ENCODE data around the gene UGT1A6. TPM values are rescaled to one million over a fixed set of nuclear protein-coding genes. Genes with fewer than 3 reads are reported as not detected.
"Not testable (repeated sequence)": the region's sequence is repeated elsewhere in the genome, so short reads cannot be mapped to it uniquely, and the experiment has no call there.

Gene UGT1A6
- total RNA-seq, 1 experiment from 2014 or later: not detected

DNA sequence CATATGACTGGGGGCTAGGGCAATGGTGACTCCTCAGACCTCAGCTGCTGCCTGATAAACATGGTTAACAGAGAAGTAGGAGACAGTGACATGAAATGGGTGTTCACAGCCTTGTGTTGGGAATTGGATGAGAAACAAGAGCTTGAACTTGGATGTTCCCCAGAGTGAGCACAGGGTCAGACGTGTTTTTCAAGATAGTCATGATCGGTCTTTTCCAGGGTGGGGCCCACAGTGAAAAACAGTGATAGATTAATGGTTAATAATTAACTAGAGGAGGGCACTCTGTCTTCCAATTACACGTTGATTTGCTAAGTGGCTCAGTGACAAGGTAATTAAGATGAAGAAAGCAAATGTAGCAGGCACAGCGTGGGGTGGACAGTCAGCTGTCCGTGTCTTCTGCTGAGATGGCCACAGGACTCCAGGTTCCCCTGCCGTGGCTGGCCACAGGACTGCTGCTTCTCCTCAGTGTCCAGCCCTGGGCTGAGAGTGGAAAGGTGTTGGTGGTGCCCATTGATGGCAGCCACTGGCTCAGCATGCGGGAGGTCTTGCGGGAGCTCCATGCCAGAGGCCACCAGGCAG lies 36.1 kb downstream of the UGT1A6 start, which contains the start of gene UGT1A3:
Gene UGT1A3 (plus strand): TSS at position 320 of the 579 bp plus-strand sequence. CDS start 85 bp downstream, at position 405.
- DNase-seq (ENCODE audit: low spot score): no peak

DNA sequence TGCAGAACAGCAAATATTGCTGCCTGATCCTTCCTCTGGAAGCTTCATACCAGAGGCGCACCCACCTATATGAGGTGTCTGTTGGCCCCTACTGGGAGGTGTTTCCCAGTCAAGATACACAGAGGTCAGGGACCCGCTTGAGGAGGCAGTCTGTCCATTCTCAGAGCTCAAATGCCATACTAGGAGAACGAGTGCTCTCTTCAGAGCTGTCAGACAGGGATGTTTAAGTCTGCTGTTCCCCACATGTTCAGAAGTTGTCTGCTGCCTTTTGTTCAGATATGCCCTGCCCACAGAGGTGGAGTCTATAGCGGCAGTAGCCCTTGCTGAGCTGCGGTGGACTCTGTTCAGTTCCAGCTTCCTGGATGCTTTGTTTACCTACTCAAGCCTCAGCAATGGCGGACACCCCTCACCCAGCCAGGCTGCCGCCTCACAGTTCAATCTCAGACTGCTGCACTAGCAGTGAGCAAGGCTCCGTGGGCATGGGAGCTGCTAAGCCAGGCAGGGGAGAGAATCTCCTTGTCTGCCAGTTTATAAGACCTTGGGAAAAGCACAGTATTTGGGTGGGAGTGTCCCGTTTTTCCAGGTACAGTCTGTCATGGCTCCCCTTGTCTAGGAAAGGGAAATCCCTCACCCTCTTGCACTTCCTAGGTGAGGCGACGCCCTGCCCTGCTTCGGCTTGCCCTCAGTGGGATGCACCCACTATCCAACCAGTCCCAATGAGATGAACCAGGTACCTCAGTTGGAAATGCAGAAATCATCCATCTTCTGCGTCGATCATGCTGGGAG lies 44.4 kb downstream of the UGT1A6 start:
- not testable (repeated sequence) for DNase-seq (ENCODE audit: low spot score)

DNA sequence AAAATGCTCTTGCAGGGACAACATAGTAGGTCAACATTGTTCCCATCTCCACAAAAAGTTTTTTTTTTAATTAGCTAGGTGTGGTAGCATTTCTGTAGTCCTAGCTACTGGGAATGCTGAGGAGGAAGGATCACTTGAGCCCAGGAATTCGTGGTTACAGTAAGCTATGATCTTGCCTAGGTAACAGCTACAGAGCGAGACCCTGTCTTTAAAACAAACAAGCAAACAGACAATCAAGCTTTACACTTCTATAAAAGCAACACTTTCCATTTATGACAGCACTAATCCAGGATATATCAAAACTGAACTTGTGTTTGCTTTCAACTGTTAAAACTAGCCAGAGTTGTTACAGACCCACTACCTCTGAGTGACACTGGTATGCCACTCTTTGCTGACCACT lies 48.2 kb downstream of the UGT1A6 start:
- DNase-seq (ENCODE audit: low spot score): no peak

DNA sequence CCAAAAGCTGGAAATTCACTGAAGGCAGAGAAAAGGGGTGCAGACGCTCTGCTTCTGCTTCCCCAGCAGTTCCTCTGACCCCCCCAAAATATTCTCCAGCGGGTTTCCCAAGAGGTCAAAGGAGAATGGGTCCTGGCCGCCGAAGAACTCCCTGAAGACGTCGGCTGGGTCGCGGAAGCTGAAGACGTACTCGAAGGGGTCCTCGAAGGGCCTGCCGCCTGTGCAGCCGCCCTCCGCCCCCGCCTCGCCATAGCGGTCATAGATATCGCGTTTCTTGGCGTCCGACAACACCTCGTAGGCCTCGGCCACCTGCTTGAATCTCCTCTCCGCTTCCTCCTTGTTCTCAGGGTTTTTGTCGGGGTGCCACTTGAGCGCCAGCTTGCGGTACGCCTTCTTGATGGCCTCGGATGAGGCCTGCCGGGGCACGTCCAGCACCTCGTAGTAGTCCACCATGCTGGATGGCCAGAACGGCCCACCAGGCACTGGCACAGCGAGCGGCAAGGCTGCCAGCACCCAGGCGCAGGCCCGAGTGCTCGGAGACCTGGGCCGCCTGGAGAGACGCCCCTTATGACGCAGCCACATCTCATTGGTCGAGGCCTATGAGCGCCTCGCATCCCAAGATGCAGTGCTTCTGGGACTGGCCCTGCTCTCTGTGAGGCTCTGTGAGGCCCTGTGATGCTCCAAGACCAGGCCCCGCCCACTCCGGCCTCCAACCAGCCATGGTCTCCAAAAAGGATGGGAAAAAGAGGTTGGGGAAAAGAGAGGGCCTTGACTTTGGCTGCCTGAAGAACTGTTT lies 51.0 kb downstream of the UGT1A6 start:
- DNase-seq (ENCODE audit: low spot score): no peak

DNA sequence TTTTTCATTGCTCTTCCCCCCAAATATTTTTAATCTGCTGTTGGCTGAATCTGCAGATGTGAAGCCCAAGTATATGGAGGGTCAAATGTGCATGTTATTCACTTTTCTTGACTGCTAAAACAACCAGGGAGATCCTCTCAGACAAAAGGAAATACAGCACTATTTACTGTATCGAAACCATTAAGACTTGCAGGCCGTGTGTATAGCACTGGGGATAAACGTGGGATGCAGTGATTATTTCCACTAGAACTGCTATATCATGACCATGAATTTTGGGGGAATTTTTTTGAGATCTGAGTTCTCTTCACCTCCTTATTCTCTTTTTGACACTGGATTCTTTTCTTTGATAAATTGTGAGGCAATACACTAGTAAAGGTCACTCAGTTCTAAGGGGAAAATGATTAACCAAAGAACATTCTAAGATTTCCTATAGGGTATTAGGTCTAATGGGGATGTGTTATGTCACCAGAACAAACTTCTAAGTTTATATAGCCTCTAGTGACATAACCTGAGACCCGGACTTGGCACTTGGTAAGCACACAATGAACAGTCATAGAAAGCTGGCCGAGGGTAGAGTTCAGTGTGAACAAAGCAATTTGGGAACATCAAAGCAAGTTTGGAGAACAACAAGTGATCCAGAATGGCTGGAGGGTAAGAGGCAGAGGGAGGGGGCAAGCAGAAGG lies 52.5 kb downstream of the UGT1A6 start:
- no peak for DNase-seq (ENCODE audit: low spot score)

DNA sequence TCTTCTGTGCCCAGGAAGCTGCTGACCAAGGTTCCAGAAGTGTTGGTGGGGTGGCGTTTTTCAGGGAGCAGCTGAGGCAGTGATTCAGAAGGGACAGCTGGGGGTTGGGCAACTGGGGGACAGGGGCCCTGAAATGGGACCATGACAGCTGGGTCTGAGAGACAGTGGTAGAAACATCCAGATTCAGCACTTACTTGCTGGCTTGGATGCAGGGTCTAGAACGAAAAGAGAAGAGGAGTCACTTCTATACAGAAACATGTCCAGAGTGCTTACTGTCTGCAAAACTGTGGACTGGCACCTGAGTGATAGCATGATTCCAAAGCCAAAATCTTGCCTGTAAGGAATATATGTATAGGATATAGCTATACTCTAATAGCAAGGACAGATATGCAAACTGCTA lies 53.1 kb downstream of the UGT1A6 start:
- not testable (repeated sequence) for DNase-seq (ENCODE audit: low spot score)

DNA sequence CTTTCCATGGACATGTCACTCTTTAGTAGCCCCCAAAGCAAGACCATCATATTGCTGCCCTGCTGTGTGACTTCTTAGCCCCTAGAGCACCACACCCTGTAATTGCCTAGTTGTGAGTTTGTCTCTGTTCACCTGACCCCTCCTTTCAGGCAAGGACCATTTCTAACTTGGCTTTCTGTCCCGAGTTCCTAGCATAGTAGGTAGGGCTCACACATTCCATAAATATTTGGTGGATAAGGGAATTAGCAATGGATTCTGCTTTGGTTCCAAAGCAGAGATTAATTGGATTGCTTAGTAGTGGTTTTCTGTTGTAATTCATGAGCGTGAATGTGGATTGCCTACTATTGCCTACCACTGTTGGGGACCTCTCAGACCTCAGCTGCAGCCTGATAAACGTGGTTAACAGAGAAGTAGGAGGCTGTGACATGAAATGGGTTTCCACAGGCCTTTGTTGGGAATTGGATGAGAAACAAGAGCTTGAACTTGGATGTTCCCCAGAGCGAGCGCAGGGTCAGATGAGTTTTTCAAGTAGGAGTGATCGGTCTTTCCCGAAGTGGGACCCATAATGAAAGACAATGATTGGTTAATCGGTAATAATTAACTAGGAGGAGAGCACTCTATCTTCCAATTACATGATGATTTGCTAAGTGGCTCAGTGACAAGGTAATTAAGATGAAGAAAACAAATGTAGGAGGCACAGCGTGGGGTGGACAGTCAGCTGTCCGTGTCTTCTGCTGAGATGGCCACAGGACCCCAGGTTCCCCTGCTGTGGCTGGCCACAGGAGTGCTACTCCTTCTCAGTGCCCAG lies 54.0 kb downstream of the UGT1A6 start:
- DNase-seq (ENCODE audit: low spot score): peak; percentile 46

DNA sequence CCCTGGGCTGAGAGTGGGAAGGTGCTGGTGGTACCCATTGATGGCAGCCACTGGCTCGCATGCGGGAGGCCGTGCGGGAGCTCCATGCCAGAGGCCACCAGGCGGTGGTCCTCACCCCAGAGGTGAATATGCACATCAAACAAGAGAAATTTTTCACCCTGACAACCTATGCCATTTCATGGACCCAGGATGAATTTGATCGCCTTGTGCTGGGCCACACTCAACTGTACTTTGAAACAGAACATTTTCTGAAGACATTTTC lies 54.5 kb downstream of the UGT1A6 start:
- no peak for DNase-seq (ENCODE audit: low spot score)

DNA sequence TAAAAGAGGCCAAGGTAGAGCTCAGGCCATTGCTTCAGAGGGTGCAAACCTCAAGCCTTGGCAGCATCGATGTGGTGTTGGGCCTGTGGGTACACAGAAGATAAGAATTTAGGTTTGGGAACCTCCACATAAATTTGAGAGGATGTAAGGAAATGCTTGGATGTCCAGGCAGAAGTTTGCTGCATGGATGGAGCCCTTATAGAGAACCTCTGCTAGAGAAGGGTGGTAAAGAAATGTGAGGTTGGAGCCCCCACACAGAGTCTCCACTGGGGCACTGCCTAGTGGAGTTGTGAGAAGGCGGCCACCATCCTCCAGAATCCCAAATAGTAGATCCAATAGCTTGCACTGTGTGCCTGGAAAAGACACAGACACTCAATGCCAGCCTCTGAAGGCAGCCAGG lies 58.0 kb downstream of the UGT1A6 start:
- not testable (repeated sequence) for DNase-seq (ENCODE audit: low spot score)

DNA sequence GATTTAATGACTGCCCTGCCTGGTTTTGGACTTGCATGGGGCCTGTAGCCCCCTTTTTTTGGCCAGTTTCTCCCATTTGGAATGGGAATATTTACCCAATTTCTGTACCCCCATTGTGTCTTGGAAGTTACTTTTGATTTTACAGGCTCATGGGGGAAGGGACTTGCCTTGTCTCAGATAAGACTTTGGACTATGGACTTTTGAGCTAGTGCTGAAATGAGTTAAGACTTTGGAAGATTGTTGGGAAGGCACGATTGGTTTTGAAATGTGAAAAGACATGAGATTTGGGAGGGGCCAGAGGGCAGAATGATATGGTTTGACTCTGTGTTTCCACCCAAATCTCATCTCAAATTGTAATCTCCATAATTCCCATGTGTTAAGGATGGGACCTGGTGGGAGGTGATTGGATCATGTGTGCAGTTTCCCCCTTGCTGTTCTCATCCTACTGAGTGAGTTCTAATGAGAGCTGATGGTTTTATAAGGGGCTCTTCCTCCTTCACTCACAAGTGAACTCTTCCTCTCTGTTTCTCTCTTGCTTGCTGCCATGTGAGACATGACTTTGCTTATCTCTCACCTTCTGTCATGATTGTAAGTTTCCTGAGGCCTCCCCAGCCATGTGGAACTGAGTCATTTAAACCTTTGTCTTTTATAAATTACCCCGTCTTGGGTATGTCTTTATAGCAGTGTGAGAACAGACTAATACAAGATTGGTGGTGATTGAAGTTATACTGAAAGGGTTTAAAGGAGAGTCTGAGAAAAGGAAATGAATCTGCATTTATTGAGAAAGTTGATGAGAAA lies 58.7 kb downstream of the UGT1A6 start:
- not testable (repeated sequence) for DNase-seq (ENCODE audit: low spot score)

DNA sequence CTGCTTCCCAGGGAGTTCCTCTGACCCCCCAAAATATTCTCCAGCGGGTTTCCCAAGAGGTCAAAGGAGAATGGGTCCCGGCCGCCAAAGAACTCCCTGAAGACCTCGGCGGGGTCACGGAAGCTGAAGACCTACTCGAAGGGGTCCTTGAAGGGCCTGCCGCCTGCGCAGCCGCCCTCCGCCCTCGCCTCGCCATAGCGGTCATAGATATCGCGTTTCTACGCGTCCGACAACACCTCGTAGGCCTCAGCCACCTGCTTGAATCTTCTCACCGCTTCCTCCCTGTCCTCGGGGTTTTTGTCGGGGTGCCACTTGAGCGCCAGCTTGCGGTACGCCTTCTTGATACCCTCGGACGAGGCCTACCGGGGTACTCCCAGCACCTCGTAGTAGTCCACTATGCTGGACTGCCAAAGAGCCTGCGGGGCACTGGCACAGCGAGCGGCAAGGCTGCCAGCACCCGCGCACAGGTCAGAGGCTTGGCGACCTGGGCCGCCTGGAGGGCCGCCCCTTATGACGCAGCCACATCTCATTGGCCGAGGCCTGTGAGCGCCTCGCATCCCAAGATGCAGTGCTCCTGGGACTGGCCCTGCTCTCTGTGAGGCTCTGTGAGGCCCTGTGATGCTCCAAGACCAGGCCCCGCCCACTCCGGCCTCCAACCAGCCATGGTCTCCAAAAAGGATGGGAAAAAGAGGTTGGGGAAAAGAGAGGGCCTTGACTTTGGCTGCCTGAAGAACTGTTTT lies 62.4 kb downstream of the UGT1A6 start:
- DNase-seq (ENCODE audit: low spot score): no peak

DNA sequence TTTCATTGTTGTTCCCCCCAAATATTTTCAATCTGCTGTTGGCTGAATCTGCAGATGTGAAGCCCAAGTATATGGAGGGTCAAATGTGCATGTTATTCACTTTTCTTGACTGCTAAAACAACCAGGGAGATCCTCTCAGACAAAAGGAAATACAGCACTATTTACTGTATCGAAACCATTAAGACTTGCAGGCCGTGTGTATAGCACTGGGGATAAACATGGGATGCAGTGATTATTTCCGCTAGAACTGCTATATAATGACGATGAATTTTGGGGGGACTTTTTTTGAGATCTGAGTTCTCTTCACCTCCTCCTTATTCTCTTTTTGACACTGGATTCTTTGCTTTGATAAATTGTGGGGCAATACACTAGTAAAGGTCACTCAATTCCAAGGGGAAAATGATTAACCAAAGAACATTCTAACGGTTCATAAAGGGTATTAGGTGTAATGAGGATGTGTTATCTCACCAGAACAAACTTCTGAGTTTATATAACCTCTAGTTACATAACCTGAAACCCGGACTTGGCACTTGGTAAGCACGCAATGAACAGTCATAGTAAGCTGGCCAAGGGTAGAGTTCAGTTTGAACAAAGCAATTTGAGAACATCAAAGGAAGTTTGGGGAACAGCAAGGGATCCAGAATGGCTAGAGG lies 63.9 kb downstream of the UGT1A6 start:
- DNase-seq (ENCODE audit: low spot score): no peak

DNA sequence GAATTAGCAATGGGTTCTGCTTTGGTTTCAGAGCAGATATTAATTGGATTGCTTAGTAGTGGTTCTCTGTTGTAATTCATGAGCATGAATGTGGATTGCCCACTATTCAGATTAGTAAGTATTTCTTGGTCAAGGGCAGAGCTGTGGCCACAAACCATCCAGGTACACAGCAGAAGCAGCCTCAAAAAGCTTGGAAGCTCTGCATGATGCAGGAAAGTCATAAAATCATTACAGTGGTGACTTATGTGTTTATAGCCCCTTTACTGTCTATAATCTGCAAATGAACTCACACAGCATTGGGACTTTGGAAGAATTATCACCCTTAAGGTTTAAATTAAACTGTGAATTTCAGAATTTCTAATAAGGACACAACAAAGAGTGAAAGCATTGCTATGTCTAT lies 65.5 kb downstream of the UGT1A6 start:
- no peak for DNase-seq (ENCODE audit: low spot score)

DNA sequence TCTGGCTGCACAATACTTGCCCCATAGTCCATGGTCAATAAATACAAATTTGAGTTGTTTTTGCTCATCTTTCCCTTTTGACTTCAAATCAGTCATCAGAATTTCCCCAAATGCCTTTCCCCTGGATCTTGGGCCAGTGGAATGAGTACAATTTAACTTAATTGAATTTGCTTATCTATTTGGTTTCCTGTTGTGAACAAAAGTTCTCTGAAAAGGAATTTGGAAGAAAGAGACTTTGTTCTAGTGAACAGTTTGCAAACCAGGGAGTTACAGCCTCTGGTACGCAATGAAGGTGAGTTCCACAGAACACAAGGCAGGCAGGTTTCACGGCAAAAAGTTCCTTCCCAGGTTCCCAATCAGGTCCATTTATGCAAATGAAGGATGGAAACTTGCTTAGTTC lies 66.2 kb downstream of the UGT1A6 start:
- no peak for DNase-seq (ENCODE audit: low spot score)

DNA sequence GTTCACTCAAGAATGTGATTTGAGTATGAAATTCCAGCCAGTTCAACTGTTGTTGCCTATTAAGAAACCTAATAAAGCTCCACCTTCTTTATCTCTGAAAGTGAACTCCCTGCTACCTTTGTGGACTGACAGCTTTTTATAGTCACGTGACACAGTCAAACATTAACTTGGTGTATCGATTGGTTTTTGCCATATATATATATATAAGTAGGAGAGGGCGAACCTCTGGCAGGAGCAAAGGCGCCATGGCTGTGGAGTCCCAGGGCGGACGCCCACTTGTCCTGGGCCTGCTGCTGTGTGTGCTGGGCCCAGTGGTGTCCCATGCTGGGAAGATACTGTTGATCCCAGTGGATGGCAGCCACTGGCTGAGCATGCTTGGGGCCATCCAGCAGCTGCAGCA lies 67.4 kb downstream of the UGT1A6 start, which contains the start of gene UGT1A1:
Gene UGT1A1 (plus strand): TSS at position 228 of the 400 bp plus-strand sequence. CDS start 18 bp downstream, at position 246.
- no peak for DNase-seq (ENCODE audit: low spot score)

DNA sequence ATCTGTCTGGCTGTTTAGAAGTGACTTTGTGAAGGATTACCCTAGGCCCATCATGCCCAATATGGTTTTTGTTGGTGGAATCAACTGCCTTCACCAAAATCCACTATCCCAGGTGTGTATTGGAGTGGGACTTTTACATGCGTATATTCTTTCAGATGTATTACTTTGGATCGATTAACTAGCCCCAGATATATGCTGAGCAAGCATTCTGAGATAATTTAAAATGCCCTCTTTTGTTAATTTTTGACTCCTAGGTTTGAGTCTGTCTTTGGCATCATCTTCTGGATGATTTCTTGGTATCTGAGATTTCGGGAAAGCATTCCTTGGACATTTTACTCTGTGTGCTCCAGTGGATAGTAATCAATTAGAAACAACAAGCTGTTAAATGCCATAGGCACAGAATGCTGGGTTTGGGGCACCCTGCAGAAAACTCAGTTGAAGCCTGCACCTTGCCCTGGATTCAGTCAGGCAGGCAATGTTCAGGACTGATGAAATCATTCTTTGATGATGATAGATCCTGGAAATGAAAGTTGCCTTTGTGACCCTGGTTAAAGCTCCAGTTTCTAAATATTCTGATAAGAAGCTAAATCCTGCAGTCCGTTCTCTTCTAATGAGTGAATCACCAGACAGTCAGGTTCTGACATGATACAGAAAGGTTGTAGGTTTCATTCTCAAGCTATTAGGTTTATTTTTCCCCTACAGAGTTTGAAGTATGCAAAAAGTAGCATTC lies 68.5 kb downstream of the UGT1A6 start:
- DNase-seq (ENCODE audit: low spot score): no peak

DNA sequence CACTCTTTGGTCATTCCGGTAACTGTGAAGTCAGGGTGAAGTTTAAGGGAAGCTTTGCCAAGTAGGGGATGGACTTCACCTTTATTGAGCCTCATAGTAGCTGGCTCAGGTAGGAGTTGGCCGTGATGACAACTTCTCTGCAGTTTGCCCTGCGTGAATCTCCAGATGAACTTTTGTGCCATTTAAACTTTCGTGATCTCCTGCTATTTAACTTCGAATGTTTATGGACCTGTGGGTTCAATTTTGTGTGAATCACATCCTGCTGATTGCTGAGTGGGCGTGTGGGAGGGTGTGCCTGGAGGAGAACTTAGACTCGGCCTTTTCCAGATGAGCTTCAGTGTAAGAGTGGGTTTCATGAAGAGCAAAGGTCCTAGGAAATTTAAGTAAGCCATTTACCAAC lies 71.6 kb downstream of the UGT1A6 start:
- peak; percentile 29 for DNase-seq (ENCODE audit: low spot score)

DNA sequence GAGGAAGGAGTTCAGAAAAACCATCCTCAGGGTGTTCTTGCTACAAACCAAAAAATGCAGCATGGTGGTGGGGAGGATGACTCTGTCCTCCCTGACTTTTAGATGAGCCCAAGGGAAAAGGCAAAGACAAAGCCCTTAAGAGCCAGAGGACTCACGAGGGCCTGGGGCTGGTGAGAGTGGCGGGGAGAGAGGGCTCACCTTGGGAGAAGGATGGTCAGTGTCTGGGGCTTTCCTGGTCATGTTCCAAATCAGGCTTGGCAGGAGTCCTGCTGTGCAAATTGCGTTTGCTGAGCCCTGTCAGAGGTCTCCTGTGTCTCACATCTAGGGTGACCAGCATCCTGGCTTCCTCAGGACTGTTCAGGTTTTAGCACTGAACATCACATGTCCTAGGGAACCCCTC lies 72.1 kb downstream of the UGT1A6 start:
- no peak for DNase-seq (ENCODE audit: low spot score)

DNA sequence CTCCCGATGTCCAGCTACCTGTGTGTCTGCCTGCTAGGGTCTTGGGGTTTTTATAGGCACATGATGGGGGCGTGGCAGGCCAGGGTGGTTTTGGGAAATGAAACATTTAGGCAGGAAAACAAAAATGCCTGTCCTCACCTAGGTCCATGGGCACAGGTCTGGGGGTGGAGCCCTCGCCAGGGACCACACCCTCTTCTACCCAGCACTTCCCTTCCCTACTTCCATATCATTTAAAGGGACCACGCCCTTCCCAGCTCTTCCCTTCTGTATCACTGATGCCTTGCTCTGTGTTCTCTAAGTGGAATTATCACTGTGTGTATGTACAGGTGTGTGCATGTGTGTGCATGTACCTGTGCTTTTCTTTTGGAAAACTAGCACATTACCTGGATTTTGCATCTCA lies 73.7 kb downstream of the UGT1A6 start:
- DNase-seq (ENCODE audit: low spot score): no peak
